ENCODE data around the gene RARRES2. TPM values are rescaled to one million over a fixed set of nuclear protein-coding genes. Genes with fewer than 3 reads are reported as not detected.

RARRES2 gene
- total RNA-seq, 2 experiments from 2014 or later = not detected

GRCh38 chr7:150344299-150344698 is 2.9 kb upstream of the RARRES2 start:
- Histone ChIP-seq H3K36me3 (ENCODE audit: insufficient read depth, low read length) (no peaks in the 10 kb centered on the region), H4K20me1 (ENCODE audit: insufficient read depth, low read length) (no peaks in the 10 kb centered on the region), H3K4me2 (ENCODE audit: low read length) (no peak overlapping the region), H3K4me3 (ENCODE audit: low read depth, low read length, poor library complexity, severe bottlenecking) (no peak overlapping the region), H2AFZ (ENCODE audit: low read length) (no peak overlapping the region), H3K9me2 (ENCODE audit: insufficient read depth, low read length) (no peaks in the 10 kb centered on the region), H3K9me3 (ENCODE audit: low read length) (peaks cover 8% of the 10 kb centered on the region; the same call in 1 of the 2 replicates), H3K79me2 (ENCODE audit: insufficient read depth, low read depth, low read length) (no peaks in the 10 kb centered on the region), H3K4me1 (ENCODE audit: insufficient read depth, low read length, poor library complexity, severe bottlenecking) (no peaks in the 10 kb centered on the region), H3K27ac (ENCODE audit: low read depth, low read length, poor library complexity, severe bottlenecking) (no peak overlapping the region)
- ChIA-PET POLR2A (no interaction called here), CTCF (ENCODE audit: unreplicated experiment) (no interaction called here)
- no TSS peak for BruUV-seq (replicated peaks)
- intact Hi-C loops (cut with micrococcal nuclease; ENCODE audit: unreplicated experiment) = no loop called here
- TF ChIP-seq CTCF (conservative IDR thresholded peaks at IDR 0.05; ENCODE audit: low read length) (no peak), EZH2phosphoT487 (IDR thresholded peaks at IDR 0.05; ENCODE audit: borderline replicate concordance, low read depth, low read length) (no peak)
- no peak for DNase-seq (ENCODE audit: low spot score)

- no TSS peak for BruUV-seq (replicated peaks)
- intact Hi-C loops (cut with micrococcal nuclease; ENCODE audit: unreplicated experiment) = no loop called here
- Histone ChIP-seq H2AFZ (ENCODE audit: low read length) (no peak overlapping the region), H3K4me3 (ENCODE audit: low read depth, low read length, poor library complexity, severe bottlenecking) (no peak overlapping the region), H3K4me2 (ENCODE audit: low read length) (no peak overlapping the region), H3K79me2 (ENCODE audit: insufficient read depth, low read depth, low read length) (no peaks in the 10 kb centered on the region), H3K36me3 (ENCODE audit: insufficient read depth, low read length) (no peaks in the 10 kb centered on the region), H3K9me2 (ENCODE audit: insufficient read depth, low read length) (no peaks in the 10 kb centered on the region), H4K20me1 (ENCODE audit: insufficient read depth, low read length) (no peaks in the 10 kb centered on the region), H3K27ac (ENCODE audit: low read depth, low read length, poor library complexity, severe bottlenecking) (no peak overlapping the region), H3K9me3 (ENCODE audit: low read length) (peaks cover 8% of the 10 kb centered on the region; the same call in 1 of the 2 replicates), H3K4me1 (ENCODE audit: insufficient read depth, low read length, poor library complexity, severe bottlenecking) (no peaks in the 10 kb centered on the region)
- TF ChIP-seq EZH2phosphoT487 (IDR thresholded peaks at IDR 0.05; ENCODE audit: borderline replicate concordance, low read depth, low read length) (no peak), CTCF (conservative IDR thresholded peaks at IDR 0.05; ENCODE audit: low read length) (no peak)
- DNase-seq (ENCODE audit: low spot score) = no peak
- CTCF ChIA-PET (ENCODE audit: unreplicated experiment) = no interaction called here
- POLR2A ChIA-PET = no interaction called here
Observed at GRCh38 chr7:150343225-150343624, 1.8 kb upstream of the RARRES2 start.

- Histone ChIP-seq H3K27ac (ENCODE audit: low read depth, low read length, poor library complexity, severe bottlenecking) (no peak overlapping the region), H3K9me3 (ENCODE audit: low read length) (peaks cover 8% of the 10 kb centered on the region; the same call in 1 of the 2 replicates), H2AFZ (ENCODE audit: low read length) (no peak overlapping the region), H3K9me2 (ENCODE audit: insufficient read depth, low read length) (no peaks in the 10 kb centered on the region), H3K79me2 (ENCODE audit: insufficient read depth, low read depth, low read length) (no peaks in the 10 kb centered on the region), H4K20me1 (ENCODE audit: insufficient read depth, low read length) (no peaks in the 10 kb centered on the region), H3K4me1 (ENCODE audit: insufficient read depth, low read length, poor library complexity, severe bottlenecking) (no peaks in the 10 kb centered on the region), H3K4me3 (ENCODE audit: low read depth, low read length, poor library complexity, severe bottlenecking) (no peak overlapping the region), H3K36me3 (ENCODE audit: insufficient read depth, low read length) (no peaks in the 10 kb centered on the region), H3K4me2 (ENCODE audit: low read length) (no peak overlapping the region)
- ChIA-PET POLR2A (no interaction called here), CTCF (ENCODE audit: unreplicated experiment) (no interaction called here)
- no peak for DNase-seq (ENCODE audit: low spot score)
- no TSS peak for BruUV-seq (replicated peaks)
- TF ChIP-seq CTCF (conservative IDR thresholded peaks at IDR 0.05; ENCODE audit: low read length) (no peak), EZH2phosphoT487 (IDR thresholded peaks at IDR 0.05; ENCODE audit: borderline replicate concordance, low read depth, low read length) (no peak)
- intact Hi-C loops (cut with micrococcal nuclease; ENCODE audit: unreplicated experiment) = no loop called here
Observed at GRCh38 chr7:150342121-150342408, 636 bp upstream of the RARRES2 start.

Measured in OCI-LY7 (cell line).